T-helper 17 cell (primary cell): ENCODE measurements around the gene INPP5A. TPM values are rescaled to one million over a fixed set of nuclear protein-coding genes. Genes with fewer than 3 reads are reported as not detected.
A peak's percentile ranks its signal among the peaks of the same experiment; 100 is the strongest.

Experiments used
- ATAC-seq: fragments of 150-1000 bp; cut with Tn5 transposase; 2 replicates; pipeline ENCODE4 v1.10.0; 2021; ENCODE audit warnings: mild to moderate bottlenecking, moderate library complexity
- DNase-seq, 3 donors: peaks; one replicate each; pipeline versions ENCODE4 v3.0.0 to v3.0.0-alpha.2; 2020 to 2021
- H3K9me3 ChIP-seq: one replicate; pipeline ENCODE4 v1.7.0; 2013; ENCODE audit warnings: low read length, mild to moderate bottlenecking; ENCODE audit not compliant: control insufficient read depth, poor library complexity, severe bottlenecking
- H3K27ac Mint-ChIP-seq: one replicate; pipeline ENCODE4 v1.8.0; 2022; ENCODE audit warnings: mild to moderate bottlenecking, moderate library complexity, mixed read lengths
- H3K27me3 Mint-ChIP-seq: one replicate; pipeline ENCODE4 v1.8.0; 2022; ENCODE audit warnings: mixed read lengths
- H3K36me3 Mint-ChIP-seq: one replicate; pipeline ENCODE4 v1.8.0; 2022; ENCODE audit warnings: low read depth, mixed read lengths
- H3K4me1 Mint-ChIP-seq: one replicate; pipeline ENCODE4 v1.8.0; 2022; ENCODE audit warnings: mild to moderate bottlenecking, mixed read lengths
- H3K4me3 Mint-ChIP-seq: one replicate; pipeline ENCODE4 v1.8.0; 2022; ENCODE audit warnings: mild to moderate bottlenecking, moderate library complexity, mixed read lengths
- total RNA-seq, 4 donors: library from RNA in 2 of 4; stranded (reverse) in 2 of 4; gene quantifications; one replicate each; pipeline ENCODE4 v1.2.3 and lab custom pipeline; 2022 to 2026

The INPP5A gene
- total RNA-seq, 2 donors from 2014 or later, result 17.6 to 24.7 TPM

DNA sequence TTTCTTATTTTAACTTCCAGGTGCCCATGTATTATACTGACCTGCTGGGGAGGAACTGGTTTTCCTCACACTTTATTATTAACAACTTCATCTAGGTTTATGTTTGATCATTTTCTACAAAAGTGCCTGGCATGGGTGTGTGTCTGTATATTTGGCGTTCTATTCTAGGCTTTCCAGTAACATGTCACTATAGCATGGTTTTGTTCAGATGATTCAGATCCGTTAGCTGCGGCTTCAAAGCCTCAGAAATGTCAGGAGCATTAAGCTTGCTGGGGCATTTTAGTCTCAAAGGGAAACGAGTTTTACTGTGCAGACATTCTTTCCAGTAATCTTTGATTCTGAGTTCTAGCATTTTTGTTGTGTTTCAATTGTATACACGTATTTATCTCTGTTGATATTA is 2.3 kb downstream of the INPP5A start:
- ATAC-seq (no peak), DNase-seq (no peak)
- H3K9me3 ChIP-seq, result no peaks in the 10 kb centered on the region
- Mint-ChIP-seq H3K4me1 (peaks cover 50% of the 10 kb centered on the region), H3K27me3 (no peaks in the 10 kb centered on the region), H3K27ac (peak overlapping the region; percentile 87), H3K4me3 (peak overlapping the region; percentile 94), H3K36me3 (peaks cover 2% of the 10 kb centered on the region)

DNA sequence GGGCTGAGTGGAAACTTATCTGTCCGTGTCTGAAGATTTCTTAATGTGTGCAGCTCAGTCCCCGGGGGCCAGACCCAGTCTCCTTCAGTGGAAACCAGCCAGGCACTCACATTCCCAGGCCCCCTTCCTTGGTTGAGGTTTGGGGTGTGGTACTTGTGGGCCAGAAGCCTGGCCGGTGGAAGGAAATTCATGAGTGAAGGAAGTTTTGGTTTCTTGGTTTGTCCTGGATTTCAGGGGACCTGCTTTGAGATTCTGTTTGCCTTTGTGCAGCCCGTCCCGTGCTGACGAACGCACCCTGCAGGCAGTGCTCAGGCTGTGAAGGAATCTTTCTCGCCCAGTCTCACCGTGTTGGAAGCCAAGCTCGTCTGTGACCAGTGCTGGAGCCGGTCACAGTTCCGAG is 2.9 kb downstream of the INPP5A start:
- Mint-ChIP-seq H3K27ac (peak overlapping the region; percentile 87), H3K4me3 (peak overlapping the region; percentile 94), H3K4me1 (peaks cover 50% of the 10 kb centered on the region), H3K27me3 (no peaks in the 10 kb centered on the region), H3K36me3 (peaks cover 2% of the 10 kb centered on the region)
- ATAC-seq (no peak), DNase-seq (peak in 1 of 3 donors; percentile 6)
- H3K9me3 ChIP-seq, result no peaks in the 10 kb centered on the region

DNA sequence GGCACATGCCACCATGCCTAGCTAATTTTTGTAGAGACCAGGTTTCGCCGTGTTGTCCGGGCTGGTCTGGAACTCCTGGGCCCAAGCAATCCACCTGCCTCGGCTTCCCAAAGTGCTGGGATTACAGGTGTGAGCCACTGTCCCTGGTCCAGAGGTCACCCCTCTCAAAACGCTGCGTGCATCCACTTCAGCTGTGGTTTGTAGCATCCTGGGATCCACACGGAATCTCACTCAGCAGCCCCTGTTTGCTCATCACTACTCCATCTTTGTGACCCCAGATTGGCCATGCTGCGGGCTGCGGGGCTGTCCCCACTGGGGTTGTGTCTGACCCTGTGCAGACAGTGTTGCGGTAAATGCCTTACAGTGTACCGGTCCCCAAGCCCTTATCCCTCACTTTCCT is 3.5 kb downstream of the INPP5A start:
- H3K4me3 Mint-ChIP-seq, result peak overlapping the region; percentile 61
- ATAC-seq (no peak), DNase-seq (no peak)
- peak overlapping the region; percentile 87 for H3K27ac Mint-ChIP-seq
- no peaks in the 10 kb centered on the region for H3K9me3 ChIP-seq
- no peaks in the 10 kb centered on the region for H3K27me3 Mint-ChIP-seq
- peaks cover 56% of the 10 kb centered on the region for H3K4me1 Mint-ChIP-seq
- H3K36me3 Mint-ChIP-seq, result peaks cover 2% of the 10 kb centered on the region

DNA sequence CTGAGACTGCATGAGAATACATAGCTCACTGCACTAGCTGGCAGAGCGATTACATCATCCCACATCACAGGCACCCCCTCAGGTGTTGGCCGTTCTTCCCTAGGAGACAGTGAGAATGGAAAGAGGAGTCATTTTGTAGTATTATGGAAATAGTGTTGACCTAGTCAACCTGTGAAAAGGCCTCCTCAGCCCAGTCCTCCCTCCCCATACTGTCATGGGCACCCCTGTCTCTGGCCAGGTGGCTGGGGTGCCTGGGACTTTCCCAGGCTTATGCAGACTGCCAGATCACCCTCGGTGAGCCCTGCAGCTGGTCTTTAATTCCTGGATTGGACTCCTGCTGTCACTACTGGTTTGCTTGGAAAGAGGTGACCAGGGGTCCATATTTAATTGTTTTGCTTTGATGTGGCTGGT is 4.0 kb downstream of the INPP5A start:
- H3K9me3 ChIP-seq, result no peaks in the 10 kb centered on the region
- no peaks in the 10 kb centered on the region for H3K27me3 Mint-ChIP-seq
- peaks cover 2% of the 10 kb centered on the region for H3K36me3 Mint-ChIP-seq
- ATAC-seq (no peak), DNase-seq (no peak)
- peaks cover 54% of the 10 kb centered on the region for H3K4me1 Mint-ChIP-seq
- H3K27ac Mint-ChIP-seq, result peak overlapping the region; percentile 87
- H3K4me3 Mint-ChIP-seq, result peak overlapping the region; percentile 61

DNA sequence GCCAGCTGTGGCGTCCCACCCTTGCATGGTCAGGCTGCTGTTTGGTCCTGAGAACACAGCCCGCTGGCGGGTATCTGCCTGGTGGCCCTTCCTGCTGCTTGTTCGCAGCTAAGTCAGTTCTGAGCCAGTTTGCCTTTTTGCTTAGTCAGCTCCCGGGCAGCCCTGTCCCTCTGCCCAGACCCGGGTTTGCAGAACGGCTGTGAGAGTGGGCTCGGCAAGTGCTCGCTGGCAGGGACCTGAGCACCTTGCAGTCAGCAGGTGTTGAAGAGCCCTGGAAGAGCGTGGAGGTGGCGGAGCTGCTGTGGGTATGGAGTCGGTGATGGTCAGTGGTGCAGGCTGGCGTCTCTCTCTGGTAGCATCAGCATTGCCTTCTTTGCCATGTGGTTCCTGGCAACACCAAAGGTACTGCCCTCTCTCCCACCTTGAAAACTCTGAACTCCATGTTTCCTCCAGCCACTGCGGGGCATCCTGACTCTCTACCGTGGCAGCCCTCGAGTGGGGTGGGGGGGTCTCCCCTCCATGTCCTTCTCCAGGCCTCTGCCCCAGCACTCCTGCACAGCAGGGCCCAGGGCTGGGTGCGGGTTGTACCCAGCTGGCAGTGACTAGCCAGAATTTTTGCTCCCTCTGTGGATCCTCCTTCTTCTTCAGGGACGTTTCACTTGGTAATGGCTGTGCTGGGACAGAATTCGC is 4.6 kb downstream of the INPP5A start:
- ATAC-seq, result no peak
- peaks cover 2% of the 10 kb centered on the region for H3K36me3 Mint-ChIP-seq
- peaks cover 58% of the 10 kb centered on the region for H3K4me1 Mint-ChIP-seq
- peak overlapping the region; percentile 87 for H3K27ac Mint-ChIP-seq
- H3K4me3 Mint-ChIP-seq, result no peak overlapping the region
- no peaks in the 10 kb centered on the region for H3K9me3 ChIP-seq
- no peak for DNase-seq
- no peaks in the 10 kb centered on the region for H3K27me3 Mint-ChIP-seq

DNA sequence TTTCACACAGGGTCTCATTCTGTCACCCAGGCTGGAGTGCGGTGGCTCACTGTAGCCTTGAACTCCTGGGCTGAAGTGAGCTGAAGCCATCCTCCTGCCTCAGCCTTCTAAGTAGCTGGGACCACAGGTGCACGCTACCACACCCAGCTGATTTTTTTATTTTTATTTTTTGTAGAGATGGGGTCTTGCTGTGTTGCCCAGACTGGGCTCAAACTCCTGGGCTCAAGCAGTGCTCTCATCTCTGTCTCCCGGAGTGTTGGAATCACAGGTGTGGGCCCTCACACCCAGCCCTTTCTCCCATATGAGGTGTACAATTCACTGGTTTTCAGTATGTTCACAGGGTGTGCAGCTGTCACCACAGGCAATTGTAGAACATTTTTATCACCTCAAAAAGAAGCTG is 5.2 kb downstream of the INPP5A start:
- DNase-seq (no peak), ATAC-seq (no peak)
- Mint-ChIP-seq H3K36me3 (peaks cover 2% of the 10 kb centered on the region), H3K27me3 (no peaks in the 10 kb centered on the region), H3K27ac (peak overlapping the region; percentile 87), H3K4me3 (no peak overlapping the region), H3K4me1 (peaks cover 58% of the 10 kb centered on the region)
- no peaks in the 10 kb centered on the region for H3K9me3 ChIP-seq

DNA sequence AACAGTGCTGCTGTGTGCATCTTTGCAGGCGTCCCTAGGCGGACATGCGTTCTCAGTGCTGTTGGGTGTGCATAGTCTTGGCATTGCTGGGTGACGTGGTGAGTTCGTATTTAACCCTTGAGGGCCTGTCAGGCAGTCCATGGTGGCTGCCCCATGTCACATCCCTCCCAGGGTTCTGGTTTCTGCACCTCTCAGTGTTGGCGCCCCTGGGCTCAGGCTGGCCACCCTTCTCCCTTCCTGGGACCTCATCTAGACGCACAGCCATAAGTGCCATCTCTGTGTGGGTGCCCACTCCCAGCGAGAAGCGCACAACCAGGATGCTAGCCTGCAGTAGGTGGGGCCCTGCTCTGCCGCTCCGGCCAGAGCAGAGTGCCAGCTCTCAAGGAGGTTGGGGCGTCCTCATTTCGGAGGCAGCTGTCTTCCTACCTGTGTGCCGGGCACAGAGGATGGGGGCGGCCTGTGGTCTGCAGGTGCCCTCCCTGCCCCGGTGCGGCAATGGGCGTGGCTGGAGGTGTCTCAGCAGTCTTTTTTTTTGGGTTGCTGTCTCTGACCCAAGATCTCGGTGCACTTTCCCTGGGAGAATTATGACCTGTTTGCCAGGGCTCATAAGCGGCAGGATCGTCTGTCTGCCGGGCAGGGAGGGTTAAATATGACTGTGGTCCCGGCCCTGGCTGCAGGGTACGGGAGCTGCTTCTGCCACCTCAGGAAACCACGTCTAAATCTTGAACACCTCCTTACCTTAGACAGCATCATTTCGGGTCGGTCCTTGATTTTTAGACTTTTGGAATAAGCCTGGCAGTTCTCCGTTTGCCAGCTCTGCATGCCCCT is 6.5 kb downstream of the INPP5A start:
- Mint-ChIP-seq H3K27me3 (no peaks in the 10 kb centered on the region), H3K27ac (peak overlapping the region; percentile 87), H3K36me3 (peaks cover 2% of the 10 kb centered on the region), H3K4me1 (peaks cover 51% of the 10 kb centered on the region), H3K4me3 (peak overlapping the region; percentile 92)
- no peaks in the 10 kb centered on the region for H3K9me3 ChIP-seq
- DNase-seq (no peak), ATAC-seq (peak; percentile 50)

DNA sequence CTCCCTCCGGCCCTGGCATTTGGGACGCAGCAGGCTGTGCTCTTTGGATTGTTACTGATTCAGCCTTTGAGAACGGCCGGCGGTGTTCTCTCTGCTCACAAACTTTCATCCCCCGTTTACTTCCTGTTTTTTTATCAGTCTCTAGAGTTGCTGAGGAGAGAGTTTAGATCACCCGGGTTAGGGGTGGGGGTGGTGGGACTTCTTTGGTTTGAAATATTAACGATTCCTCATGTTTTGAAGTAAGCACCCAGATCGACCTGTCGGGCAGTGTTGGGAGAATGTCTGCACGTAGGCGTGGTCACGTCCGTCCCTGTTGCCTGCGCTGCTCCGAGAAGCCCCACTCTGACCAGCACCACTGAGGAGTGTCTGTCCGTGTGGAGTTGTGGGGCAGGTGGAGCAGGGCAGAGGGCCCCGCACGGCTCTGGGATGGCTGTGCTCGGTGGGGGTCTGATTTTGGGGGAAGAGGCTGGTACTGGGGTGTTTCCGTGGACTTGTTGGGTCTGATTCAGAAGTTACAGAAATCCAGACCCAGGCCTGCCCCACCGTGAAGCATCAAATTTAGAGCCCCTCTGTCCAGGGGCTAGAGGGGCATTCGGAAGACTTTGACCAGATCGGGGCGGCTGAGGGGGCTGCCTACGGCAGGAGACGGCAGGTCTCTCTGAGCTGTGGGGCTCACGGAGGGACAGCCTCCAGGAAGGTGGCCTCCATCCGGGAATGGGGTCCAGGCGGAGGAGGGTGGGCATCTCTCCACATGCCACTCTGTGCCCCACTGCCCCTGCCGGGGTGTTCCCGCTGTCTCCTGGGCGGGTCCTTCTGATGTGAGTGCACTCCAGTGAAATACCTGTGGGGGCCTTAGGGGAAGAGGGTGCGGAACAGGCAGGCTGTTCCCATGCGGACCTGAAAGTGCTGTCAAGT is 7.4 kb downstream of the INPP5A start:
- Mint-ChIP-seq H3K27ac (peak overlapping the region; percentile 87), H3K4me1 (peaks cover 47% of the 10 kb centered on the region), H3K4me3 (peak overlapping the region; percentile 92), H3K27me3 (no peaks in the 10 kb centered on the region), H3K36me3 (peaks cover 2% of the 10 kb centered on the region)
- no peak for DNase-seq
- H3K9me3 ChIP-seq, result no peaks in the 10 kb centered on the region
- peak; percentile 55 for ATAC-seq

DNA sequence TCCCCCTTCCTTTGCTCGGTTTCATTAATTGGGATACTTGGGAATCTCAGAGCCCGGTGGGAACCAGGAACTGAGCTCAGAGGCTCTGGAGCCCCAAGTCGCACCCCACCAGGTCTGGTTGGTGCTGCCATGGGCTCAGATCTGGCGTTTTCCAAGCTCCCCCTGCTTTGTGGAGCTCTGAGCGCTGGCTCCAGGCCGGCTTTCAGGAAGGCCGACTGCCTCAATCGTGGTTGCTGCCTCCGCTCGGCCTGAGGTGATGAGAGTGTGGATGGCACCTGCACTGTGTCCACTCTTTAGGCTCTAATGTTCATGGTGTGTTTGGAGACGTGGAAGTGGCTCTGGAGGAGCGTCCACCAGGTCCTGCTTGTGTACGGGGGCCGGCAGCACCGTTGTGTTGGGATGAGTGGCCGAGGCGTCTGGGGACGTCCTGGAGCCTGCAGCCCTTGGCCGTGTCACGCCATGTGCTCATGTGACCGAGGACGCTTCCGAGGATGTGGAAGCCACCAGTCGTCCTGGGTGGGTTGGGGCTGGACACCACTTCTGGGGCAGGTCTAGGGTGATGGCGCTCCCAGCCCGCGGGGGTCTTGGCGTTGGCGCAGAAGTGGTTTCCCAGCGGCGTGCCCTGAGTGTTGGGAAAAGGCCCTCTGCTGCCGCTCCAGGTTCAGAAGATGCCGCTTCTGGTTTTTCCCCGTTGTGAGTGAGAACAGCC is 8.2 kb downstream of the INPP5A start:
- DNase-seq (no peak), ATAC-seq (no peak)
- H3K4me1 Mint-ChIP-seq, result peaks cover 45% of the 10 kb centered on the region
- H3K4me3 Mint-ChIP-seq, result peak overlapping the region; percentile 78
- H3K27me3 Mint-ChIP-seq, result no peaks in the 10 kb centered on the region
- H3K36me3 Mint-ChIP-seq, result peaks cover 2% of the 10 kb centered on the region
- H3K9me3 ChIP-seq, result no peaks in the 10 kb centered on the region
- no peak overlapping the region for H3K27ac Mint-ChIP-seq

DNA sequence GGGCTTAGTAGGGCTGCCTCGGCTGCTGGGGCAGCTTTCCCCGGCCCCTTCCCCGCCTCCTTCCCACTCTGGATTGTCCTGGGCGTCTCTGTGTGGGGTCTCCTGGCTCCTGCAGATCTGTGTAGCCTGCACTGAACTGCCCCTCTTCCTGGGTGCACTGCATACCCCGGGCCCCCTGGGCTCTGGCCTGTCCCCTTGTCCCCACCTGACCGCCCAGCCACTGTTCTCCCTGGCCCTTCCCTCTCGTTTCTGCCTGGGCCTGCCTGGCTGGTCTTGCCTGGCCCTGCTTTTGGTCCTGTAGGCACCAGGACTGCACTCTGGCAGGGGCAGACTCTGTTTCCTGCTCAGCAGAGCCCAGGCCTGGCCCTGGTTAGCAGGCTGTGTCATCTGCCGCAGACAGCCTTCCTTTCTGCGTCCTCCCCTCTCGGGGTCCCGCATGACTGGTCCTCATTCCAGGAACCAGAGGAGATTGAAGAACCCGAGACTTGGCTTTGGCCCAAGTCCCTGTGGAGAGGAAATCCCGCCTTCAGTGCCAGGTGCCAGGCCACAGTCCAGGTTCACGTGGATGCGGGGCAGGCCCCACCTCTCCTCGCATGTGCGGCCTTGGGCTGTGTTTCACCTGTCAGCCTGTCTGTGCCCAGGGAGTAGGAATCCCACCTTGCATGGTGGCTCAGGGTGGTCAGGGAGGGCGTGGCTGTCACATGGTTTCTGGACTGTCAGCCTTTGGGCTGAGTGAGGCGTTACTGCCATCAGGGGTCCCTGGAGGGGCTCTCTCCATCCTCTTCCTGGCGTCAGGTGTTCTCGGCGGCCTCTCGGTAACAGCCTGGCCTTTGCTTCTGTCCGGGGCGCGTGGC is 9.2 kb downstream of the INPP5A start:
- Mint-ChIP-seq H3K27ac (peak overlapping the region; percentile 60), H3K27me3 (no peaks in the 10 kb centered on the region), H3K4me3 (peak overlapping the region; percentile 73), H3K4me1 (peaks cover 43% of the 10 kb centered on the region), H3K36me3 (peaks cover 2% of the 10 kb centered on the region)
- DNase-seq (no peak), ATAC-seq (no peak)
- no peaks in the 10 kb centered on the region for H3K9me3 ChIP-seq

DNA sequence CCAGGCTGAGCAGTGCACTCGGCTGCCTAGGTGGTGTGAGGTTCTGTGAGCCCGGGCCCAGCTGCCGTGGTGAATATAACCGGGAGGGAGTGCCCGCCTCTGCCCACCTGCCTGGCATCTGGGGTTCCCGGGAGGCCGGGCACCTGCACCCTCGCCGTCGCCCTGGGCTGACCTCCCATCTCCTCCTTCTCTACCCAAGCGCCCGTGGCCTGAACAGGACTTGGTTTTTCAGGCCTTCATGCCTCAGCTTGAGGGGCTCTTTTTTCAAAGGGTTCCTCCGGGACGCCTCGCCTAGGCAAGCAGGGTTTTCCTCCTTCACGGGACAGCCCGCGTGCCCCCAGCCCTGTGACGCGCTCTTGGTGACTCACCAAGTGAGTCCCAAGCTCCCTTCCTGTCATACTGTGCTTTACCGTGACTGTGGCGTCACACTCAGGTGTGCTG is 9.9 kb downstream of the INPP5A start:
- no peak for DNase-seq
- peak overlapping the region; percentile 54 for H3K27ac Mint-ChIP-seq
- H3K4me3 Mint-ChIP-seq, result no peak overlapping the region
- peaks cover 42% of the 10 kb centered on the region for H3K4me1 Mint-ChIP-seq
- no peaks in the 10 kb centered on the region for H3K9me3 ChIP-seq
- H3K27me3 Mint-ChIP-seq, result no peaks in the 10 kb centered on the region
- ATAC-seq, result no peak
- peaks cover 2% of the 10 kb centered on the region for H3K36me3 Mint-ChIP-seq
